ENCODE data around the gene PRELID1. TPM values are rescaled to one million over a fixed set of nuclear protein-coding genes. Genes with fewer than 3 reads are reported as not detected.
A peak's percentile ranks its signal among the peaks of the same experiment; 100 is the strongest.

The PRELID1 gene
- polyA plus RNA-seq, 3 donors = 264 to 510 (median 490) TPM

- WGBS (ENCODE audit: insufficient coverage) = 67% methylated on average over 3 of the region's 3 CpGs
- H3K9me3 ChIP-seq (replicated peaks in 1 of 2; ENCODE audit: control insufficient read depth in 1 of 2, insufficient read depth in 1 of 2, low read length in 2 of 2) = peaks cover 0 to 7% of the 10 kb centered on the region in 2 donors
- peak in 2 of 3 donors; percentile 41 to 57 for DNase-seq
- peak overlapping the region; percentile 39 for H2AFZ ChIP-seq (ENCODE audit: insufficient read depth, low read depth, low read length, poor library complexity, severe bottlenecking)
- H4K20me1 ChIP-seq (ENCODE audit: insufficient read depth, low read length) = peaks cover 32% of the 10 kb centered on the region
- peak overlapping the region; percentile 17 to 47 for H3K27ac ChIP-seq (ENCODE audit: low read depth in 1 of 2, low read length in 2 of 2)
- Mint-ChIP-seq H3K4me3 (peak overlapping the region in 1 of 2 donors; percentile 63), H3K4me1 (peaks cover 85% of the 10 kb centered on the region), H3K27me3 (ENCODE audit: low read depth in 3 of 3) (peaks cover 0 to 2% (median 1%) of the 10 kb centered on the region in 3 donors), H3K36me3 (peaks cover 11 to 21% of the 10 kb centered on the region in 2 donors), H3K27ac (peak overlapping the region; percentile 26 to 69 (median 52)), H3K9me3 (peaks cover 3 to 11% (median 7%) of the 10 kb centered on the region in 7 donors)
- peak overlapping the region in 1 of 3 experiments; percentile 34 for H3K4me3 ChIP-seq (replicated peaks in 1 of 3; ENCODE audit: low read depth in 2 of 3, low read length in 3 of 3)
- no peak for TF ChIP-seq CTCF (IDR thresholded peaks at IDR 0.05)
- H3K4me2 ChIP-seq (replicated peaks; ENCODE audit: extremely low read depth, low read length, poor library complexity, severe bottlenecking) = peak overlapping the region; percentile 35
- peaks cover 44% of the 10 kb centered on the region for H3K79me2 ChIP-seq (ENCODE audit: insufficient read depth, low read length)
- H3K9ac ChIP-seq (ENCODE audit: insufficient read depth, low read length, poor library complexity, severe bottlenecking) = no peak overlapping the region
- intact Hi-C loops (cut with micrococcal nuclease) = loop anchor here in 1 of 2 donors (5.0 kb wide), 1 partner anchor 47 kb away; no protein-coding TSS in a partner anchor
- peaks cover 88 to 95% of the 10 kb centered on the region in 2 donors for H3K4me1 ChIP-seq (ENCODE audit: control insufficient read depth in 1 of 2, insufficient read depth in 2 of 2, low read length in 2 of 2)
- peaks cover 4 to 5% of the 10 kb centered on the region in 2 donors for H3K36me3 ChIP-seq (replicated peaks in 1 of 2; ENCODE audit: control insufficient read depth in 1 of 2, insufficient read depth in 2 of 2, low read length in 2 of 2)
- H3K27me3 ChIP-seq (ENCODE audit: control insufficient read depth in 2 of 2, insufficient read depth in 2 of 2, low read length in 2 of 2) = no peaks in the 10 kb centered on the region
These were observed 51.1 kb downstream of the PRELID1 start for GRCh38 chr5:177354711-177355110.

GRCh38 chr5:177355162-177355867, 51.7 kb downstream of the PRELID1 start:
- H3K9ac ChIP-seq (ENCODE audit: insufficient read depth, low read length, poor library complexity, severe bottlenecking) = no peak overlapping the region
- no peak for TF ChIP-seq CTCF (IDR thresholded peaks at IDR 0.05)
- peaks cover 0 to 7% of the 10 kb centered on the region in 2 donors for H3K9me3 ChIP-seq (replicated peaks in 1 of 2; ENCODE audit: control insufficient read depth in 1 of 2, insufficient read depth in 1 of 2, low read length in 2 of 2)
- peaks cover 88 to 95% of the 10 kb centered on the region in 2 donors for H3K4me1 ChIP-seq (ENCODE audit: control insufficient read depth in 1 of 2, insufficient read depth in 2 of 2, low read length in 2 of 2)
- H3K79me2 ChIP-seq (ENCODE audit: insufficient read depth, low read length) = peaks cover 44% of the 10 kb centered on the region
- DNase-seq = no peak
- no peak overlapping the region for H3K4me3 Mint-ChIP-seq
- no peaks in the 10 kb centered on the region for H3K27me3 ChIP-seq (ENCODE audit: control insufficient read depth in 2 of 2, insufficient read depth in 2 of 2, low read length in 2 of 2)
- H3K9me3 Mint-ChIP-seq = peaks cover 3 to 11% (median 7%) of the 10 kb centered on the region in 7 donors
- H4K20me1 ChIP-seq (ENCODE audit: insufficient read depth, low read length) = peaks cover 32% of the 10 kb centered on the region
- peaks cover 13 to 24% of the 10 kb centered on the region in 2 donors for H3K36me3 Mint-ChIP-seq
- no CpG with 5 or more reads among the region's 1 CpG for WGBS (ENCODE audit: insufficient coverage)
- H2AFZ ChIP-seq (ENCODE audit: insufficient read depth, low read depth, low read length, poor library complexity, severe bottlenecking) = no peak overlapping the region
- H3K27ac ChIP-seq (ENCODE audit: low read depth in 1 of 2, low read length in 2 of 2) = peak overlapping the region; percentile 17 to 47
- peaks cover 2 to 6% of the 10 kb centered on the region in 2 donors for H3K36me3 ChIP-seq (replicated peaks in 1 of 2; ENCODE audit: control insufficient read depth in 1 of 2, insufficient read depth in 2 of 2, low read length in 2 of 2)
- H3K4me3 ChIP-seq (replicated peaks in 1 of 3; ENCODE audit: low read depth in 2 of 3, low read length in 3 of 3) = peak overlapping the region in 1 of 3 experiments; percentile 34
- H3K4me1 Mint-ChIP-seq = peaks cover 85% of the 10 kb centered on the region
- H3K27me3 Mint-ChIP-seq (ENCODE audit: low read depth in 3 of 3) = peaks cover 0 to 2% (median 1%) of the 10 kb centered on the region in 3 donors
- intact Hi-C loops (cut with micrococcal nuclease) = no loop called here
- peak overlapping the region; percentile 35 for H3K4me2 ChIP-seq (replicated peaks; ENCODE audit: extremely low read depth, low read length, poor library complexity, severe bottlenecking)
- peak overlapping the region in 5 of 7 donors; percentile 26 to 68 (median 42) for H3K27ac Mint-ChIP-seq

Data from CD14-positive monocyte (primary cell).